IMR-90 (cell line): ENCODE results near the gene ZFP57. TPM values are rescaled to one million over a fixed set of nuclear protein-coding genes. Genes with fewer than 3 reads are reported as not detected.

Experiments used
- ATAC-seq: fragments of 200-7000 bp; cut with Tn5 transposase; 2 replicates; pipeline ENCODE4 v1.9.1; 2020; ENCODE audit warnings: low read depth, mild to moderate bottlenecking, moderate library complexity
- BruUV-seq: library from RNA; stranded (reverse); fragments of 400-500 nt; replicated peaks from 2 replicates; lab custom pipeline; 2021; lab: Mats Ljungman, UMichigan
- CTCF ChIA-PET: fragments of 300-600 bp; formaldehyde crosslinking; extraction: SDS; loops from one replicate; lab custom pipeline; 2021; ENCODE audit warnings: antibody characterized with exemption; lab: Yijun Ruan, JAX
- POLR2A ChIA-PET: fragments of 300-600 bp; sonication (Branson Sonifier 250); formaldehyde crosslinking; loops from one replicate; lab custom pipeline; 2022; ENCODE audit warnings: antibody characterized with exemption; ENCODE audit not compliant: unreplicated experiment; lab: Charles Lee
- DNase-seq: peaks from one replicate; pipeline ENCODE4 v3.0.0; 2013
- H2AFZ ChIP-seq: replicated peaks from 2 replicates; pipeline ENCODE3; 2013; ENCODE audit warnings: low read length, mild to moderate bottlenecking; ENCODE audit not compliant: poor library complexity
- H2AK5ac ChIP-seq: 2 replicates; pipeline ENCODE4 v1.6.1; 2013; ENCODE audit warnings: low read depth, low read length, inconsistent platforms
- H2AK9ac ChIP-seq: replicated peaks from 2 replicates; pipeline ENCODE3; 2013; ENCODE audit warnings: mild to moderate bottlenecking, low read depth, low read length, moderate library complexity; ENCODE audit not compliant: poor library complexity
- H2BK120ac ChIP-seq: 2 replicates; pipeline ENCODE4 v1.6.1; 2013; ENCODE audit warnings: low read depth, low read length, inconsistent platforms
- H2BK15ac ChIP-seq: 3 replicates; pipeline ENCODE4 v1.6.1; 2013; ENCODE audit warnings: low read depth, low read length, inconsistent platforms
- H2BK20ac ChIP-seq: 2 replicates; pipeline ENCODE4 v1.6.1; 2013; ENCODE audit warnings: low read depth, mild to moderate bottlenecking, inconsistent platforms, low read length, moderate library complexity
- H2BK5ac ChIP-seq: 2 replicates; pipeline ENCODE4 v1.6.1; 2013; ENCODE audit warnings: mild to moderate bottlenecking, low read depth, low read length, inconsistent platforms; ENCODE audit not compliant: poor library complexity, severe bottlenecking
- H3K14ac ChIP-seq: replicated peaks from 2 replicates; pipeline ENCODE4 v1.6.1; 2013; ENCODE audit warnings: low read depth, low read length, inconsistent platforms
- H3K18ac ChIP-seq: 2 replicates; pipeline ENCODE4 v1.6.1; 2013; ENCODE audit warnings: low read depth, low read length, control low read depth
- H3K23ac ChIP-seq: 2 replicates; pipeline ENCODE4 v1.6.1; 2013; ENCODE audit warnings: low read depth, low read length, inconsistent platforms
- H3K27ac ChIP-seq: 2 replicates; pipeline ENCODE4 v1.5.1; 2013; ENCODE audit warnings: mild to moderate bottlenecking, control low read depth, low read length; ENCODE audit not compliant: insufficient read depth
- H3K27me3 ChIP-seq: 2 replicates; pipeline ENCODE4 v1.6.1; 2013; ENCODE audit warnings: low read length; ENCODE audit not compliant: control insufficient read depth, insufficient read depth
- H3K36me3 ChIP-seq: 2 replicates; pipeline ENCODE4 v1.6.1; 2013; ENCODE audit warnings: low read length, mixed read lengths; ENCODE audit not compliant: control insufficient read depth, insufficient read depth
- H3K4ac ChIP-seq: 2 replicates; pipeline ENCODE4 v1.6.1; 2013; ENCODE audit warnings: low read depth, low read length, inconsistent platforms
- H3K4me1 ChIP-seq: 2 replicates; pipeline ENCODE4 v1.6.1; 2013; ENCODE audit warnings: low read length, mixed read lengths; ENCODE audit not compliant: control insufficient read depth, insufficient read depth
- H3K4me2 ChIP-seq: 2 replicates; pipeline ENCODE4 v1.6.1; 2013; ENCODE audit warnings: low read depth, mild to moderate bottlenecking, control low read depth, low read length, moderate library complexity
- H3K4me3 ChIP-seq: 2 replicates; pipeline ENCODE4 v1.5.1; 2013; ENCODE audit warnings: low read depth, mild to moderate bottlenecking, control low read depth, low read length, moderate library complexity; ENCODE audit not compliant: insufficient read depth
- H3K56ac ChIP-seq: 2 replicates; pipeline ENCODE4 v1.6.1; 2013; ENCODE audit warnings: low read length, inconsistent platforms; ENCODE audit not compliant: insufficient read depth; ENCODE audit errors: extremely low read depth
- H3K79me1 ChIP-seq, 2 experiments: 2 replicates each; pipeline ENCODE4 v1.6.1; 2013; ENCODE audit warnings: low read length in 2 of 2, inconsistent platforms in 1 of 2, low read depth in 1 of 2
- H3K9ac ChIP-seq: 2 replicates; pipeline ENCODE4 v1.6.1; 2013; ENCODE audit warnings: low read depth, low read length, control low read depth
- H3K9me1 ChIP-seq: 2 replicates; pipeline ENCODE4 v1.6.1; 2013; ENCODE audit warnings: low read length, inconsistent platforms; ENCODE audit not compliant: insufficient read depth
- H3K9me3 ChIP-seq: 2 replicates; pipeline ENCODE4 v1.6.1; 2013; ENCODE audit warnings: low read length; ENCODE audit not compliant: control insufficient read depth, insufficient read depth
- H4K20me1 ChIP-seq: 2 replicates; pipeline ENCODE4 v1.6.1; 2013; ENCODE audit warnings: low read length, inconsistent platforms; ENCODE audit not compliant: insufficient read depth
- H4K5ac ChIP-seq: 2 replicates; pipeline ENCODE4 v1.6.1; 2013; ENCODE audit warnings: mild to moderate bottlenecking, low read depth, low read length, control low read depth
- H4K8ac ChIP-seq, 2 experiments: 2 replicates each; pipeline ENCODE4 v1.6.1; 2013; ENCODE audit warnings: low read depth in 2 of 2, low read length in 2 of 2, control low read depth in 1 of 2, inconsistent platforms in 1 of 2
- H4K91ac ChIP-seq: 2 replicates; pipeline ENCODE4 v1.6.1; 2013; ENCODE audit warnings: low read depth, low read length, inconsistent platforms; ENCODE audit not compliant: insufficient read depth
- BHLHE40 ChIP-seq: fragments of 150-350 bp; IDR thresholded peaks from 2 replicates; pipeline ENCODE4 v1.6.1; 2016; ENCODE audit warnings: mild to moderate bottlenecking, low read depth, low read length
- CEBPB ChIP-seq: IDR thresholded peaks from 2 replicates; pipeline ENCODE4 v1.6.1; 2012; ENCODE audit warnings: low read depth, low read length, improper control_type of control experiment
- CHD1 ChIP-seq: IDR thresholded peaks from 2 replicates; pipeline ENCODE4 v1.6.1; 2012; ENCODE audit warnings: low read depth, low read length, improper control_type of control experiment
- CTCF ChIP-seq: conservative IDR thresholded peaks from 2 replicates; pipeline ENCODE4 v1.5.1; 2012; ENCODE audit warnings: mild to moderate bottlenecking, low read depth, low read length, improper control_type of control experiment
- ELK1 ChIP-seq: fragments of 150-350 bp; IDR thresholded peaks from 2 replicates; pipeline ENCODE4 v1.6.1; 2016; ENCODE audit warnings: low read depth, mild to moderate bottlenecking, low read length, moderate library complexity, borderline replicate concordance
- FOS ChIP-seq: fragments of 150-350 bp; IDR thresholded peaks from 2 replicates; pipeline ENCODE4 v1.6.1; 2016; ENCODE audit warnings: low read depth, low read length
- MAFK ChIP-seq: IDR thresholded peaks from 2 replicates; pipeline ENCODE4 v1.6.1; 2012; ENCODE audit warnings: low read depth, low read length, improper control_type of control experiment
- MAZ ChIP-seq: IDR thresholded peaks from 2 replicates; pipeline ENCODE4 v1.6.1; 2012; ENCODE audit warnings: low read depth, mild to moderate bottlenecking, low read length, improper control_type of control experiment, moderate library complexity, borderline replicate concordance
- MXI1 ChIP-seq: IDR thresholded peaks from 2 replicates; pipeline ENCODE4 v1.6.1; 2012; ENCODE audit warnings: low read depth, mild to moderate bottlenecking, low read length, moderate library complexity, borderline replicate concordance
- NFE2L2 ChIP-seq: fragments of 150-350 bp; IDR thresholded peaks from 2 replicates; pipeline ENCODE4 v1.6.1; 2016; ENCODE audit warnings: low read depth, mild to moderate bottlenecking, low read length
- POLR2A ChIP-seq: IDR thresholded peaks from 2 replicates; pipeline ENCODE4 v1.6.1; 2012; ENCODE audit warnings: mild to moderate bottlenecking, low read depth, low read length
- RAD21 ChIP-seq: IDR thresholded peaks from 2 replicates; pipeline ENCODE4 v1.6.1; 2012; ENCODE audit warnings: low read length, improper control_type of control experiment
- RCOR1 ChIP-seq: IDR thresholded peaks from 2 replicates; pipeline ENCODE4 v1.6.1; 2012; ENCODE audit warnings: mild to moderate bottlenecking, low read length, improper control_type of control experiment; ENCODE audit not compliant: insufficient replicate concordance
- RFX5 ChIP-seq: IDR thresholded peaks from 2 replicates; pipeline ENCODE4 v1.8.0; 2012; ENCODE audit warnings: low read depth, mild to moderate bottlenecking, low read length, moderate library complexity
- SMC3 ChIP-seq: fragments of 150-350 bp; IDR thresholded peaks from 2 replicates; pipeline ENCODE4 v1.6.1; 2016; ENCODE audit warnings: low read depth, mild to moderate bottlenecking, antibody characterized with exemption, low read length, moderate library complexity
- USF2 ChIP-seq: fragments of 150-350 bp; IDR thresholded peaks from 2 replicates; pipeline ENCODE4 v1.6.1; 2017; ENCODE audit warnings: mild to moderate bottlenecking, antibody characterized with exemption, low read length, low read depth
- WGBS, 2 experiments: methylation state at CpG; one replicate each; pipeline versions ENCODE4 v1.1.5 to v1.1.7; 2013; ENCODE audit warnings: missing lambda C conversion rate in 2 of 2; ENCODE audit not compliant: insufficient read length in 1 of 2; ENCODE audit errors: extremely low coverage in 2 of 2; 5-methylcytosine and 5-hydroxymethylcytosine counted together
- dilution Hi-C: fragments of 300-500 bp; cut with HindIII; formaldehyde crosslinking; loops from one replicate; pipeline ENCODE4 v1.14.3; 2018; ENCODE audit warnings: low sequenced_read_pairs; ENCODE audit not compliant: unreplicated experiment
- in situ Hi-C: fragments of 300-500 bp; cut with MboI; formaldehyde crosslinking; loops from 3 replicates; pipeline ENCODE4 v1.14.3; 2019; ENCODE audit warnings: low sequenced_read_pairs, inconsistent platforms, mixed read lengths
- intact Hi-C: fragments of 100-400 bp; cut with micrococcal nuclease; formaldehyde crosslinking; loops from 2 replicates; pipeline ENCODE4 v1.10.0; 2022
- polyA plus RNA-seq, 3 experiments: library from polyadenylated mRNA; depleted of rRNA; stranded (reverse); fragments of >200 nt; gene quantifications; 2 replicates each; pipeline ENCODE4 v1.2.3, GENCODE V29; 2012; ENCODE audit warnings: low replicate concordance in 1 of 3
- total RNA-seq: library from RNA; depleted of rRNA; stranded (reverse); fragments of >200 nt; gene quantifications from 2 replicates; pipeline ENCODE4 v1.2.3, GENCODE V29; 2012

ZFP57 gene
- total and polyA plus RNA-seq, 2 of the 4 experiments (the other 2 are of a cell fraction) = not detected

GRCh38 chr6:29726571-29727194, 45.7 kb upstream of the ZFP57 start:
- no peak overlapping the region for H3K4me3 ChIP-seq
- no peak overlapping the region for H4K91ac ChIP-seq
- WGBS, 2 experiments = no CpG with 5 or more reads among the region's 9 CpGs
- H4K8ac ChIP-seq = no peak overlapping the region
- no peaks in the 10 kb centered on the region; the same call in 1 of the 2 replicates for H3K4me1 ChIP-seq
- no peaks in the 10 kb centered on the region for H3K79me1 ChIP-seq
- H2BK15ac ChIP-seq = no peak overlapping the region
- H3K27ac ChIP-seq = no peak overlapping the region
- ChIA-PET CTCF (interaction anchor here (1.2 kb wide), 1 partner anchor 26 kb away, joined by 3 read pairs; no protein-coding TSS in a partner anchor), POLR2A (no interaction called here)
- BruUV-seq = no TSS peak
- H3K9ac ChIP-seq = no peak overlapping the region
- H4K5ac ChIP-seq = no peak overlapping the region
- H2AK9ac ChIP-seq = no peak overlapping the region
- no peak for DNase-seq
- no peak overlapping the region for H3K4me2 ChIP-seq
- peaks cover 27% of the 10 kb centered on the region for H3K27me3 ChIP-seq
- H3K9me3 ChIP-seq = no peaks in the 10 kb centered on the region
- H3K4ac ChIP-seq = no peak overlapping the region
- no peak overlapping the region for H2BK120ac ChIP-seq
- H2AFZ ChIP-seq = no peak overlapping the region
- H3K23ac ChIP-seq = no peak overlapping the region
- no peaks in the 10 kb centered on the region for H3K9me1 ChIP-seq
- H4K20me1 ChIP-seq = no peaks in the 10 kb centered on the region
- no peak for ATAC-seq
- H2BK20ac ChIP-seq = no peak overlapping the region
- in situ Hi-C loops (loop anchor here (25.0 kb wide), 1 partner anchor 286 kb away; no protein-coding TSS in a partner anchor), dilution Hi-C loops (no loop called here), intact Hi-C loops (no loop called here)
- H2AK5ac ChIP-seq = no peak overlapping the region
- H3K18ac ChIP-seq = no peak overlapping the region
- no peak overlapping the region for H2BK5ac ChIP-seq
- H3K14ac ChIP-seq = no peak overlapping the region
- TF ChIP-seq ELK1 (no peak), FOS (no peak), USF2 (no peak), RFX5 (no peak), SMC3 (no peak), MXI1 (no peak), MAZ (no peak), RAD21 (no peak), RCOR1 (no peak), POLR2A (no peak), CTCF (no peak), BHLHE40 (no peak), NFE2L2 (no peak), CHD1 (no peak), MAFK (no peak), CEBPB (no peak)
- H3K56ac ChIP-seq = no peak overlapping the region
- no peaks in the 10 kb centered on the region for H3K36me3 ChIP-seq
